ENCODE measurements around the gene VWCE. TPM values are rescaled to one million over a fixed set of nuclear protein-coding genes. Genes with fewer than 3 reads are reported as not detected.
A peak's percentile ranks its signal among the peaks of the same experiment; 100 is the strongest.

Gene VWCE
- total RNA-seq, 1 donor from 2014 or later: 19.2 TPM

DNA sequence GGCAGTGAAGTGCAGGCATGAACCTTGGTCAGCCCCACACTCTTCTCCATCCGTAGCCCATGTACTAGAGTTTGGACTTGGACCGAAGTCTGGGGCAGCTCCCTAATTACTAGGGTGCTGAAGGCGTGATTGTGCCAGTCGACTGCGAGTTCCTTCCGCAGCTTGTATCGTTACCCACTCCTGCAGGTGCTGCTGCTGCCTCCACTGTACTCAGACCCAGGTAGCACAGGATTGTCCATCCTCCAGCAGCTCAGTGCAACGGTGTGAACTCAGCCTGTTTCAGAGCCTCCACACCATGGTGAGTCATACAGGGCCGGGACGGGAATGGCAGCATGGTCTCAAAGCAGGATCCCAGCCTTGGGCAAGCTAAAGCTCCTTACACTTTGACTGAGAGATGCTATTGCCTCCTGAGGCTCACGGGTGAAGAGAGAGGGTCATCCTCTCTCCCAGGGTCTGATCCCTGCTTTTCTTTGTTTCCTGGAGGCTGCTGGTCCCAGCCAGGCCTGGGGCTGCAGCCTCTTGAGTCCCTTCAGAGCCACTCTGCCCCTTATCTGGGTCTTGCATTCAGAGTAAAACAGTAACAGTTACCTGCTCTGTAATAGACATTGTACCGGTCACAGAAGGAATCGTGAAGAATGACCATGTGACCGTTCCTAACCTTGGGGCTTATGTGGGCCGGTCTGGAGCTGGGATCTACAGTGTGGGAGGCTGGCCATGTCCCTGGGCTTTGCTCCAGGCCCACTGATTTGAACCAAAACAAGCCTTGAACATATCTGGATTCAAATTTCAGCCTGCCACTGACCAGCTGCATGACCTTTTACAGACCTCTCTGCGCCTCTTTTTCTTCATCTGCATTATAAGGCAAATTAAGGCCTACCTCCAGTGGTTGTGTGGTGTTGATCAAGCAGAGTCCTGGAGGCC is 39.6 kb upstream of the VWCE start:
- Histone ChIP-seq H3K4me3 (no peak overlapping the region), H3K27me3 (no peaks in the 10 kb centered on the region), H3K27ac (peak overlapping the region in 1 of 2 donors; percentile 67), H3K9me3 (no peaks in the 10 kb centered on the region), H3K4me1 (peaks cover 0 to 20% of the 10 kb centered on the region in 2 donors), H3K36me3 (peaks cover 5 to 6% of the 10 kb centered on the region in 2 donors)
- DNase-seq (ENCODE audit: low spot score in 2 of 2): no peak
- TF ChIP-seq, protein P1, sequence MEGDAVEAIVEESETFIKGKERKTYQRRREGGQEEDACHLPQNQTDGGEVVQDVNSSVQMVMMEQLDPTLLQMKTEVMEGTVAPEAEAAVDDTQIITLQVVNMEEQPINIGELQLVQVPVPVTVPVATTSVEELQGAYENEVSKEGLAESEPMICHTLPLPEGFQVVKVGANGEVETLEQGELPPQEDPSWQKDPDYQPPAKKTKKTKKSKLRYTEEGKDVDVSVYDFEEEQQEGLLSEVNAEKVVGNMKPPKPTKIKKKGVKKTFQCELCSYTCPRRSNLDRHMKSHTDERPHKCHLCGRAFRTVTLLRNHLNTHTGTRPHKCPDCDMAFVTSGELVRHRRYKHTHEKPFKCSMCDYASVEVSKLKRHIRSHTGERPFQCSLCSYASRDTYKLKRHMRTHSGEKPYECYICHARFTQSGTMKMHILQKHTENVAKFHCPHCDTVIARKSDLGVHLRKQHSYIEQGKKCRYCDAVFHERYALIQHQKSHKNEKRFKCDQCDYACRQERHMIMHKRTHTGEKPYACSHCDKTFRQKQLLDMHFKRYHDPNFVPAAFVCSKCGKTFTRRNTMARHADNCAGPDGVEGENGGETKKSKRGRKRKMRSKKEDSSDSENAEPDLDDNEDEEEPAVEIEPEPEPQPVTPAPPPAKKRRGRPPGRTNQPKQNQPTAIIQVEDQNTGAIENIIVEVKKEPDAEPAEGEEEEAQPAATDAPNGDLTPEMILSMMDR (IDR thresholded peaks at IDR 0.05): no peak
- intact Hi-C loops (cut with DNase I): no loop called here

DNA sequence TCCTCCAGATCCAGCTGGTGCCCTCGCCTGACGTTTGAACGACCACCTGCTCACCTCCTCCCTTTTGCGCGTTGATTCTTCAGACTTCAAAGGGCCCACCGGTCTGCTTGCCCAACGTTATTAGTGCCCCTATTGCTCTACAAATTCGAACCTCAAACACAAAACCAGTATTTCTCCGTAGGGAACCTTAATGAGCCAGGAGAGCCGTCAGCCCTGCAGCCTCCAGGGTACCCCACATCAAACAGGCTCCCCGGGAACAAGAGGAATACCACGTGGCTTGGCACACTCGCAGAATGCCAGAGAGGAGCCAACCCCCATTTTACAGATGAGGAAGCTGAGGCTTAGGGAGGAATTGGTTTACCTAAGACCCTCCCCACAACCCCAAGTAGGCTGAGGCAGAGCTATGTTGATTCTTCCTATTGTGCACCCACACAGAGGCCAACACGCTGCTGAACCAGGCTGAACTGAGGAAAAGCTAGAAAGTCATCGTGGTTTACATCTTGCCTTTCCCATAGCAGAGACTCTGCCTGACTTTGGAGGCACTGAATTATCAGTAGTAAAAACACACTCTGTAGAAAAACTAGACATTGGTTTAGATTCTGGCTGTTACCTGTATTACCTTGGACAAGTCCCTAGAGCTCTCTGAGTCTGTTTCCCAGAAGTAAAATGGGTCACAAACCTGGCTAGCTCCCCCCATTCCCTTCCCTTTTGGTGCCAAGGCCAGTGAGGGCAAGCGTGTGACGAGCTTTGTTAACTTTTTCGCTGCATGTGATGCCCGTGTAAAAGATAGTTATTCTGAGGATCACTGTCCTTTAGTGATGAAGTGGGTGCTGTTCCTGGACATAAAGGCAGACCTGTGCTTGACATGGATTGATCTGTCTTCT is 38.7 kb upstream of the VWCE start:
- peak overlapping the region; percentile 92 to 93 for H3K27ac ChIP-seq
- no peak for DNase-seq (ENCODE audit: low spot score in 2 of 2)
- TF ChIP-seq, protein P1 (IDR thresholded peaks at IDR 0.05): no peak
- H3K4me1 ChIP-seq: peaks cover 0 to 20% of the 10 kb centered on the region in 2 donors
- H3K4me3 ChIP-seq: peak overlapping the region; percentile 97 to 98
- H3K27me3 ChIP-seq: no peaks in the 10 kb centered on the region
- no peaks in the 10 kb centered on the region for H3K9me3 ChIP-seq
- peaks cover under 1 to 15% of the 10 kb centered on the region in 2 donors for H3K36me3 ChIP-seq
- intact Hi-C loops (cut with DNase I): loop anchor here (2.0 kb wide), 1 partner anchor 95 kb away; the partner anchor contains the start of gene CPSF7

DNA sequence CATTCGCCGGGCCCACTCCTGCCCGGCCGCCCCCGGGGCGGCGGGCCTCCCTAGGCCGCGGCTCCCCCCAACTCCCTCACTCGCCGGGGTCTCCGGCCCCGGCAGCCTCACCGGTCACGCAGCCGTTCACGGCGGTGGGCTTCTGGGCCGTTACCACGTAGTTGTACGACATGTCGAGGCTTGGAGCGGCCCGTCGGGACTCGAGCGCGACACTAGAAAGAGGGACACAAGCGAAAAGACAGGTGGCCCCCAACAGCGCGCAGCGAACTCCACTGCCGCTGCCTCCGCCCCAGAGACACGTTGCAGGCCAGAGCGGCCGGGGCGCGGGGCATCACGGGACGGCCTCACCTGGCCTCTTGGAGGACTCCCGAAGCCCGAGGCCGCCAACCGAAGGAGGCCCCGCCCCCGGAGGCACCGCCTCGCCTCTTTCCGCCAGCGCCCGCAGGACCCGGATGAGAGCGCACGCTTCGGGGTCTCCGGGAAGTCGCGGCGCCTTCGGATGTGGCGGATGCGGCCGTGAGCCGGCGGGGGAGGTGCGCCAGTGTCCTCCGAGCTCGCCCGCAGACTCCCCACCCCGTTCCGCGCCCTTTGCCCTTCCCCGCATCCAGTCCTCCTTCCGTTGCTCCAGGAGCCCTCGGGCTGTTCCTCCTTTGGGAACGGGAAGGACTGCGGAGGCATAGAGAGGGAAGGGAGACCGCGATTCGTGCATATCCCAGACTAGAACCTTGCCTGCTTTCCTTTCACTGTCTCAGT is 37.9 kb upstream of the VWCE start, which contains the start of the genes DDB1 and TKFC:
TSS of gene DDB1 (minus strand) at position 309 of the 753 bp plus-strand sequence. CDS start at position 172, 137 bp downstream.
TSS of gene TKFC (plus strand) at position 432 of the 753 bp plus-strand sequence. CDS start 1,501 bp downstream, outside the sequence.
- Histone ChIP-seq H3K4me1 (peaks cover 0 to 20% of the 10 kb centered on the region in 2 donors), H3K9me3 (no peaks in the 10 kb centered on the region), H3K4me3 (peak within 1 kb of the TSS; percentile 97 to 98), H3K27me3 (no peaks in the 10 kb centered on the region), H3K36me3 (peaks cover 3 to 18% of the 10 kb centered on the region in 2 donors), H3K27ac (peak within 1 kb of the TSS; percentile 92 to 93)
- TF ChIP-seq, protein P1 (IDR thresholded peaks at IDR 0.05): no peak
- peak; percentile 72 to 97 for DNase-seq (ENCODE audit: low spot score in 2 of 2)
- intact Hi-C loops (cut with DNase I): loop anchor here (2.0 kb wide), 1 partner anchor 96 kb away; the partner anchor contains the start of gene CPSF7

DNA sequence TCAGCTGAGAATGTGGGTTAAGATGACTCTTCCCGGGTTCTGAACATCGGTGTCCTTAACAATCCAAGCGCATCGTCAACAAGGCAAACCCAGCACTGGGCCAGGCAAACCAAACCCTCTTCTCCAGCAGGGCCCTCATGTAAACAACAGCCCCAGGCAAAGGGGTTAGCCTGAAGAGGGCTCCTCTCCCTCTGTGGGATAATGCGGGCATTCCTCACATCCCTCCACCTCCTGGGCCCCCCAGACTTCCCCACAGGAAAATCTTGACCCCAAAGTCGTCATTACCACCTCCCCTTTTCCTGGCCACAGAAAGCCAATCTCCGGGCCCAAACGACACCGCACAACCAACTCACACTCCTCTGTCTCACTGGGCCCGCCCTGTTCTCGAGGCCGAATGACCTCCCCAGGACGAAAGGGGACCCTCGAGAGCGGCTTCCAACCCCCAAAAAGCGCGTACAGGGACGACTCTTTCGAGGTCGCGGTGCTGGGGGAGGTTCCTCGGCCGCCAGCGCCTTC is 37.2 kb upstream of the VWCE start:
- Histone ChIP-seq H3K4me3 (peak overlapping the region; percentile 97 to 98), H3K27me3 (no peaks in the 10 kb centered on the region), H3K9me3 (no peaks in the 10 kb centered on the region), H3K4me1 (peaks cover 0 to 20% of the 10 kb centered on the region in 2 donors), H3K36me3 (peaks cover 3 to 23% of the 10 kb centered on the region in 2 donors), H3K27ac (peak overlapping the region; percentile 92 to 93)
- no peak for DNase-seq (ENCODE audit: low spot score in 2 of 2)
- intact Hi-C loops (cut with DNase I): loop anchor here (2.0 kb wide), 1 partner anchor 96 kb away; the partner anchor contains the start of gene CPSF7
- TF ChIP-seq, protein P1 (IDR thresholded peaks at IDR 0.05): no peak
